Rectal smooth muscle tissue (tissue), 1 donor: ENCODE results near the gene OR14K1.
"Not testable (repeated sequence)": the region's sequence is repeated elsewhere in the genome, so short reads cannot be mapped to it uniquely, and the experiment has no call there.

Source experiments
- H3K27ac ChIP-seq: one replicate; pipeline ENCODE4 v1.7.0; 2013; ENCODE audit warnings: low read depth, low read length, inconsistent platforms
- H3K27me3 ChIP-seq: one replicate; pipeline ENCODE4 v1.7.0; 2013; ENCODE audit warnings: low read length; ENCODE audit not compliant: control insufficient read depth, insufficient read depth
- H3K36me3 ChIP-seq: one replicate; pipeline ENCODE4 v1.7.0; 2013; ENCODE audit warnings: low read length; ENCODE audit not compliant: control insufficient read depth, insufficient read depth
- H3K4me1 ChIP-seq: one replicate; pipeline ENCODE4 v1.7.0; 2013; ENCODE audit warnings: low read length; ENCODE audit not compliant: control insufficient read depth, insufficient read depth
- H3K4me3 ChIP-seq: one replicate; pipeline ENCODE4 v1.7.0; 2013; ENCODE audit warnings: low read length
- H3K9ac ChIP-seq: one replicate; pipeline ENCODE4 v1.7.0; 2013; ENCODE audit warnings: low read length

The OR14K1 gene

GRCh38 chr1:247754311-247754710 is 15.9 kb downstream of the OR14K1 start:
- not testable (repeated sequence) for H3K27me3 ChIP-seq, H3K27ac ChIP-seq, H3K9ac ChIP-seq, H3K36me3 ChIP-seq, H3K4me1 ChIP-seq, H3K4me3 ChIP-seq

GRCh38 chr1:247760456-247760855 is 22.0 kb downstream of the OR14K1 start, which contains the start of gene OR1C1:
TSS of gene OR1C1 (minus strand) at chr1:247760556. CDS start at chr1:247758406, 2,150 bp downstream.
- Histone ChIP-seq H3K27me3 (no peaks in the 10 kb centered on the region), H3K36me3 (no peaks in the 10 kb centered on the region), H3K4me3 (no peak within 1 kb of the TSS), H3K27ac (no peak within 1 kb of the TSS), H3K4me1 (no peaks in the 10 kb centered on the region), H3K9ac (no peak within 1 kb of the TSS)

- Histone ChIP-seq H3K27ac (no peak overlapping the region), H3K27me3 (no peaks in the 10 kb centered on the region), H3K4me3 (no peak overlapping the region), H3K36me3 (no peaks in the 10 kb centered on the region), H3K9ac (no peak overlapping the region), H3K4me1 (no peaks in the 10 kb centered on the region)
These were observed 31.2 kb downstream of the OR14K1 start for GRCh38 chr1:247769603-247770002.
